ENCODE results near the gene PHKA2.

Gene PHKA2

GRCh38 chrX:18937173-18937572 lies 46.7 kb downstream of the PHKA2 start:
- TF ChIP-seq CTCF (IDR thresholded peaks at IDR 0.05), result no peak

GRCh38 chrX:18935893-18936292 lies 48.0 kb downstream of the PHKA2 start:
- TF ChIP-seq CTCF (IDR thresholded peaks at IDR 0.05), result no peak

- TF ChIP-seq CTCF (IDR thresholded peaks at IDR 0.05), result no peak
Measured at GRCh38 chrX:18934708-18935107, 49.2 kb downstream of the PHKA2 start.

- TF ChIP-seq CTCF (IDR thresholded peaks at IDR 0.05), result no peak
Measured at GRCh38 chrX:18933617-18934016, 50.3 kb downstream of the PHKA2 start.

GRCh38 chrX:18931972-18932371 lies 51.9 kb downstream of the PHKA2 start:
- TF ChIP-seq CTCF (IDR thresholded peaks at IDR 0.05), result peak; percentile 40; the same call in 1 of the 2 replicates

- TF ChIP-seq CTCF (IDR thresholded peaks at IDR 0.05), result no peak
Measured at GRCh38 chrX:18929775-18930174, 54.1 kb downstream of the PHKA2 start.

- no peak for TF ChIP-seq CTCF (IDR thresholded peaks at IDR 0.05)
Measured at GRCh38 chrX:18927558-18927957, 56.4 kb downstream of the PHKA2 start.

- TF ChIP-seq CTCF (IDR thresholded peaks at IDR 0.05), result no peak
Measured at GRCh38 chrX:18924507-18925088, 59.3 kb downstream of the PHKA2 start.

Measured in LNCAP (cell line).